ENCODE results near the gene VEPH1. TPM values are rescaled to one million over a fixed set of nuclear protein-coding genes. Genes with fewer than 3 reads are reported as not detected.

Gene VEPH1
- total RNA-seq, 2 donors from 2014 or later = 11.8 to 17.1 TPM

DNA sequence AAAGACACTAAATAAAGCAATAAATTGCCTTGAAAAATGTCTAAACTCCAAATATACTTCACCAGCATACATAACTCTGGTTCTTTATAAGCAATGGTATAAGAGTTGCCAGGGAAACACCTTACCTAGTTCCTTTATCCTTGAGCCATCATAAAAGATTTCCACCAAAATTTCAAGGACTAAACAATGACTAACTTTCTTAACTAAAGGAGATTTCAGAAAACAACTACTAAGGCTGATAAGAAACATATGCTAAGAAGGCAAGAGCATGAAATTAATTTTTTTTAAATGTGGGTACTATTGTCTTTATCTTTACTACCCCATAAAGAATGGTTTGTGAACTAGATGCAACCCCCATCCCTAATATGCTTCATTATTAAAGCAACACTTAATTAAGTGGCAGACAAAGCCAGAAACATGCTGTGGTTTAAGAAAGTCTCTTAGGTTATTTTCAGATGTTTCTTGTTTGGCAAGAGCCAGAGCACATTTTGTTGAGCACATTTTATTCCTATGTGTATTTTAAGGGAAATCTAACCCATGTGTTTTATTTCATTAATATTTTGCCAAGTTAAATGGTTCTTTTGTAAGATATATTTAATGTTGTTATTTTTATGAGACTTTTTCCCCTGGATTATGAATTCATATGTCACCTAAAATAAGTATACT lies 17.4 kb upstream of the VEPH1 start:
- no peak overlapping the region for H3K9ac ChIP-seq (ENCODE audit: extremely low read depth, low read length, poor library complexity, severe bottlenecking)
- H3K36me3 Mint-ChIP-seq (ENCODE audit: low read depth) = peaks cover 2% of the 10 kb centered on the region
- no peaks in the 10 kb centered on the region for H3K36me3 ChIP-seq (ENCODE audit: control insufficient read depth, insufficient read depth, low read length)
- peaks cover 10% of the 10 kb centered on the region for H3K9me3 Mint-ChIP-seq
- no peaks in the 10 kb centered on the region for H3K27me3 ChIP-seq (ENCODE audit: control insufficient read depth, insufficient read depth, low read length, poor library complexity, severe bottlenecking)
- no peak overlapping the region for H3K27ac ChIP-seq (ENCODE audit: low read depth, low read length)
- no peak for DNase-seq
- no peaks in the 10 kb centered on the region for H3K27me3 Mint-ChIP-seq (ENCODE audit: insufficient read depth)
- H3K27ac Mint-ChIP-seq = no peak overlapping the region
- peaks cover 8% of the 10 kb centered on the region for H3K9me3 ChIP-seq (ENCODE audit: control insufficient read depth, low read length)
- H3K4me3 ChIP-seq (ENCODE audit: low read length) = no peak overlapping the region
- H3K4me1 ChIP-seq (ENCODE audit: control insufficient read depth, insufficient read depth, low read length) = no peaks in the 10 kb centered on the region
- no peaks in the 10 kb centered on the region for H3K4me1 Mint-ChIP-seq
- no peak overlapping the region for H3K4me3 Mint-ChIP-seq
- TF ChIP-seq, protein P1, sequence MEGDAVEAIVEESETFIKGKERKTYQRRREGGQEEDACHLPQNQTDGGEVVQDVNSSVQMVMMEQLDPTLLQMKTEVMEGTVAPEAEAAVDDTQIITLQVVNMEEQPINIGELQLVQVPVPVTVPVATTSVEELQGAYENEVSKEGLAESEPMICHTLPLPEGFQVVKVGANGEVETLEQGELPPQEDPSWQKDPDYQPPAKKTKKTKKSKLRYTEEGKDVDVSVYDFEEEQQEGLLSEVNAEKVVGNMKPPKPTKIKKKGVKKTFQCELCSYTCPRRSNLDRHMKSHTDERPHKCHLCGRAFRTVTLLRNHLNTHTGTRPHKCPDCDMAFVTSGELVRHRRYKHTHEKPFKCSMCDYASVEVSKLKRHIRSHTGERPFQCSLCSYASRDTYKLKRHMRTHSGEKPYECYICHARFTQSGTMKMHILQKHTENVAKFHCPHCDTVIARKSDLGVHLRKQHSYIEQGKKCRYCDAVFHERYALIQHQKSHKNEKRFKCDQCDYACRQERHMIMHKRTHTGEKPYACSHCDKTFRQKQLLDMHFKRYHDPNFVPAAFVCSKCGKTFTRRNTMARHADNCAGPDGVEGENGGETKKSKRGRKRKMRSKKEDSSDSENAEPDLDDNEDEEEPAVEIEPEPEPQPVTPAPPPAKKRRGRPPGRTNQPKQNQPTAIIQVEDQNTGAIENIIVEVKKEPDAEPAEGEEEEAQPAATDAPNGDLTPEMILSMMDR (conservative IDR thresholded peaks at IDR 0.05) = no peak

DNA sequence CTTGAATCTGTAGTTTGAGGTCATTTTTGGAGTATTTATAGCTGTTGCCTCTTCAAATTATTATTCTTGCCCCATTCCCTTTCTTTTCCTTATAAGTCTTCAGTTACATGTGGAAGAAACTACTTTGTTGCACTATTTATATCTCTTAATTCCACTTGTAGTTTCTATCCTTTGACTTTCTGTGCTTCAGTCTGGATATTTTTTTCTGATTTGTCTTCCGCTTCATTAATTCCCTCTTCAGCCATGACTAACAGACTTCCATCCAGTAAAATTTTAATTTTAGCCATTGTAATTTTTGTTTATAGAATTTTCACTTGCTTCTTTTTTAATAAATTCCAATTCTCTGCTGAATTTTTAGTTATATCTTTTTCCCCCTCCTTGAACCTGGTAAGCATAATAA lies 15.7 kb upstream of the VEPH1 start:
- TF ChIP-seq, protein P1 (conservative IDR thresholded peaks at IDR 0.05) = no peak
- no peaks in the 10 kb centered on the region for H3K27me3 Mint-ChIP-seq (ENCODE audit: insufficient read depth)
- Histone ChIP-seq H3K27me3 (ENCODE audit: control insufficient read depth, insufficient read depth, low read length, poor library complexity, severe bottlenecking) (no peaks in the 10 kb centered on the region), H3K4me3 (ENCODE audit: low read length) (no peak overlapping the region), H3K9ac (ENCODE audit: extremely low read depth, low read length, poor library complexity, severe bottlenecking) (no peak overlapping the region), H3K36me3 (ENCODE audit: control insufficient read depth, insufficient read depth, low read length) (no peaks in the 10 kb centered on the region), H3K4me1 (ENCODE audit: control insufficient read depth, insufficient read depth, low read length) (no peaks in the 10 kb centered on the region), H3K9me3 (ENCODE audit: control insufficient read depth, low read length) (peaks cover 8% of the 10 kb centered on the region), H3K27ac (ENCODE audit: low read depth, low read length) (no peak overlapping the region)
- H3K4me3 Mint-ChIP-seq = no peak overlapping the region
- H3K9me3 Mint-ChIP-seq = peaks cover 10% of the 10 kb centered on the region
- WGBS, 2 experiments (ENCODE audit: insufficient coverage in 1 of 2, insufficient read length in 1 of 2) = 94% methylated on average over 1 of the region's 1 CpG; no CpG with 5 or more reads in 1 of the 2 experiments
- DNase-seq = no peak
- H3K36me3 Mint-ChIP-seq (ENCODE audit: low read depth) = peaks cover 2% of the 10 kb centered on the region
- no peaks in the 10 kb centered on the region for H3K4me1 Mint-ChIP-seq
- no peak overlapping the region for H3K27ac Mint-ChIP-seq

GRCh38 chr3:157516928-157517327 lies 13.7 kb upstream of the VEPH1 start:
- H3K27me3 ChIP-seq (ENCODE audit: control insufficient read depth, insufficient read depth, low read length, poor library complexity, severe bottlenecking) = no peaks in the 10 kb centered on the region
- H3K36me3 Mint-ChIP-seq (ENCODE audit: low read depth) = peaks cover 2% of the 10 kb centered on the region
- H3K9ac ChIP-seq (ENCODE audit: extremely low read depth, low read length, poor library complexity, severe bottlenecking) = no peak overlapping the region
- H3K4me3 ChIP-seq (ENCODE audit: low read length) = no peak overlapping the region
- TF ChIP-seq, protein P1 (conservative IDR thresholded peaks at IDR 0.05) = no peak
- DNase-seq = no peak
- peaks cover 8% of the 10 kb centered on the region for H3K9me3 ChIP-seq (ENCODE audit: control insufficient read depth, low read length)
- H3K4me1 Mint-ChIP-seq = no peaks in the 10 kb centered on the region
- no peaks in the 10 kb centered on the region for H3K36me3 ChIP-seq (ENCODE audit: control insufficient read depth, insufficient read depth, low read length)
- peaks cover 10% of the 10 kb centered on the region for H3K9me3 Mint-ChIP-seq
- no peaks in the 10 kb centered on the region for H3K4me1 ChIP-seq (ENCODE audit: control insufficient read depth, insufficient read depth, low read length)
- no peak overlapping the region for H3K4me3 Mint-ChIP-seq
- no peak overlapping the region for H3K27ac ChIP-seq (ENCODE audit: low read depth, low read length)
- H3K27ac Mint-ChIP-seq = no peak overlapping the region
- H3K27me3 Mint-ChIP-seq (ENCODE audit: insufficient read depth) = no peaks in the 10 kb centered on the region
